GM18526 (cell line): Measurements from ENCODE around the gene SLC6A3.

Experiments
- POLR2A ChIP-seq: IDR thresholded peaks from 3 replicates; pipeline ENCODE4 v1.6.1; 2011; ENCODE audit not compliant: insufficient read length; ENCODE audit errors: extremely low read depth

SLC6A3 gene

DNA sequence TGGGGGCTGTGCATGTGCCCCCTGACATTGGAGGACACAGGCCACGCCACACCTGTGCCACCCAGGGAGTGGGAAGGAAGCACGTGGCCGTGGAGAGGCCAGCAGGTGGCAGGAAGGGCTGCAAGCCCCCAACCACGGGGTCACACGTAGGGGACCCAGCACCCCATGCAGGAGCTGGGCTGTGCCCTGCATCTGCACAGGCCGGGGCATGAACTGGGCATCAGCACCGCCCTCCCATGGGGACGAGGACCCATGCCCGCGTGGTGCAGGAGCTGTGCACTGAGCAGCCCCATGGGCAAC is 86.6 kb downstream of the SLC6A3 start:
- no peak for TF ChIP-seq POLR2A

DNA sequence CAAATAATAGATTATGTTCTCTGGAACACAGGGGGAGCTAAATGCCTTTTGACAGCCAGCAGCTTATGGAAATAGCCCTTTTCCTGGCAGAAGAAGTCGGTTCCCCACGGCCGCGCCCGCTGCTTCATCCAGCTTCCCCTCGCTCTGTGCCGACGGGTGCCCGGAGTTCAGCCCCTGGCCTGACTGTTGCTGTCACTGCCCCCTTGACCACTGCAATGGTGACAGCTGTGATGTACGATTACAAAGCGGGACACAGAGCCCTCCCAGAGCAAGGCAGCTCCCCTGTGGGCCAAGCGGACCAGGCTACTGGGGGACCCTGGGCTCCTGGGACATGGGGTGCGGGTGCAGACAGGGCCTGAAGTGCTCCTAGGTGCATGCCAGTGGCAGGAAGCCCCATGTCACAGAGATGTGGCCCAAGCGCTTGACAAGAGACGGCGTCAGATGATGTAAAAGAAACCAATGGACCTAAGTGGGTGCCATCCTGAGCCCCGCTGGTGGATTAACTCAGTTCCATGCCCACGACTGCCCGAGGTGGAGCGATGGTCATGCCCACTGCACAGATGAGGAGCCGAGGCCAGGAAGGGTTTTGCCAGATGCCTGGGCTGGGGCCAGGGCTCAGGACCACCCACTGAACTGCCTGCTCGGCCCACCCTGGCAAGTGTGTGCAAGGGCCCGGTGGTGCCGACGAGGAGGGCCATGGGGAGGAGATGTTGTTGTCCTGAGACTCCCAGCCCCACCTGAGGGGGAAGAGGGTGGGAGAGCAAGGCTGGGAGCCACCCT is 87.1 kb downstream of the SLC6A3 start:
- TF ChIP-seq POLR2A, result no peak

- no peak for TF ChIP-seq POLR2A
Observed at GRCh38 chr5:1356873-1357787, 88.1 kb downstream of the SLC6A3 start.

- TF ChIP-seq POLR2A, result no peak
Observed at GRCh38 chr5:1354576-1354975, 90.7 kb downstream of the SLC6A3 start.

DNA sequence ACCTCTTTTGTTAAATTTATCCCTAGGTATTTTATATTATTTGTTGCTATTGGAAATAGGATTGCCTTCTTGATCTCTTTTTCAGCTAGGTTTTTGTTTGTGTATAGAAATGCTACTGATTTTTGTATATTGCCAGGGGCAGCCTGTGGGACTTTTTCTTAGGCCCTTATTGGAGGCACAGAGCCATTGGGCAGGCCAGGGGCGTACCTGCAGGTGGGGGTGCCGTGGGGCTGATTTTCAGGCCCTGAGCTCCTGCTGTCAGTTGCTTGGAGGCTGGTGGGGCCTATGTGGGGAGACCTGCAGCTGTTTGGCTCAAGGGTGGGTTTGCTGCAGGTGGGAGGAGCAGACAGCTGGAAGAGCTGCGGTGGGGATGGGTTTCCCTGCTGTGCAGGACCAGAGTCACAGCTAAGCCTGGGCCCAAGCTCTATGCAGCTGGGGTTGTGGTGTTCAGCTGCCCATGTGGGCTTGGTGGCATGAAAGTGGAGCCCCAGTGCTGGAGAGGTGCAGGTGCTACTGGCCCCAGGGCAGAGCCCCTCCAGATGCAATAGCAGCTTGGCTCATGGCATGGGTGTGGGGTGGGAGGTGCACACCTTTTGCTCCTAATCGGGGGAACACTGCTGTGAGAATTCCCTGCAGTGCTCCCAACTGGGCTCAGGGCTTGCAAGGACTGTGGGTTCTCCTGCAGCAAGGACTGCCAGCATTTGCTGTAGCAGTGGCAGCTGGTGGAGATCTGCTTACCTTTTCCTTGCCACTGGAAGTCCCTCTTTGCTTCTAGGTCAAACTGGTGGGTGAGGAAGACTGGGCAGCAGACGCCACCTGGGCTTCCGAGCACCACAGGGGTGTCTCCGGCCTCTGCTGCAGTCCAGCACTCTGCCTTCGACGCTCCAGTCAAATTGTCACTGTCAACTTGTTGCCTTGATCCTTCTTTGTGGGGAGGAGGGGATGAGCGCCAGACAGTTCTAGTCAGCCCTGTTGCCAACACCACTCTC is 92.7 kb downstream of the SLC6A3 start:
- no peak for TF ChIP-seq POLR2A

- no peak for TF ChIP-seq POLR2A
Observed at GRCh38 chr5:1351156-1351555, 94.1 kb downstream of the SLC6A3 start.

DNA sequence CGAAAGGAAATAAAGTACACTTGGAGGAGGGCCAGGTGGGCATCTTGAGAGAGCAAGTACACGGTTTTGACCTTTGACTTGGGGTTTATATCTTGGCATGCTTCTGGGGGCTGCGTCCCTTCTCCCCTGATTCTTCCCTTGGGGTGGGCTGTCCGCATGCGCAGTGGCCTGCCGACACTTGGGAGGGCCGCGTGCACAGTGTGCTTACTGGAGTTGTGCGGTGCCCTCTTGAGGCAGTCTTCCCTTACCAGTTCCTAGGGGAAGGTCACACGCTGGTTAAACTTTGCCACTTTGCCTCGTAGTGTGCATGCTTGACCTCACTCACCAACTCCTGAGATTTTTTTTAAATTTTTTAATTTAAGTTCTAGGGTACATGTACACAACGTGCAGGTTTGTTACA is 96.0 kb downstream of the SLC6A3 start:
- TF ChIP-seq POLR2A, result no peak

GRCh38 chr5:1348986-1349245 is 96.3 kb downstream of the SLC6A3 start:
- no peak for TF ChIP-seq POLR2A

DNA sequence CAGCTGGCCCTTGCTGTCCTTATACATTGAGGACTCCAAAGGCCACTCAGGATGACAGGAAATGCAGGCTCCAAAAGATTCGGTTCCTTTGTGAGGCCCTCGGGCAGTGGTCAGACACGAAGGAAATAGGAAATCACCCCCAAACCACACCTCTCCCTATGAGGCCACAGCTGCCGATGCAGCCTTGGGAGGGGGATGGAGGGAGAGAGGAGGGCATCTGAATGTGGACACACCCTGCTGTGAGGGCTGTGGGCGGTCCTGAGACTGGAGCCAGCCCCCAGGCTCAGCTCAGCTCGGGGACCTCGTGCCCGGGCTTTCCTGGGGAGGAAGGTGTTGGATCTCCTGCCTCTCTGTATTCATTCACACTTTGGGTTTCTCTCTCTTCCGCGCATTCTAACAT is 97.7 kb downstream of the SLC6A3 start:
- TF ChIP-seq POLR2A, result no peak

- TF ChIP-seq POLR2A, result no peak
Observed at GRCh38 chr5:1346627-1347440, 98.4 kb downstream of the SLC6A3 start.

GRCh38 chr5:1345876-1346626 is 99.2 kb downstream of the SLC6A3 start:
- no peak for TF ChIP-seq POLR2A

DNA sequence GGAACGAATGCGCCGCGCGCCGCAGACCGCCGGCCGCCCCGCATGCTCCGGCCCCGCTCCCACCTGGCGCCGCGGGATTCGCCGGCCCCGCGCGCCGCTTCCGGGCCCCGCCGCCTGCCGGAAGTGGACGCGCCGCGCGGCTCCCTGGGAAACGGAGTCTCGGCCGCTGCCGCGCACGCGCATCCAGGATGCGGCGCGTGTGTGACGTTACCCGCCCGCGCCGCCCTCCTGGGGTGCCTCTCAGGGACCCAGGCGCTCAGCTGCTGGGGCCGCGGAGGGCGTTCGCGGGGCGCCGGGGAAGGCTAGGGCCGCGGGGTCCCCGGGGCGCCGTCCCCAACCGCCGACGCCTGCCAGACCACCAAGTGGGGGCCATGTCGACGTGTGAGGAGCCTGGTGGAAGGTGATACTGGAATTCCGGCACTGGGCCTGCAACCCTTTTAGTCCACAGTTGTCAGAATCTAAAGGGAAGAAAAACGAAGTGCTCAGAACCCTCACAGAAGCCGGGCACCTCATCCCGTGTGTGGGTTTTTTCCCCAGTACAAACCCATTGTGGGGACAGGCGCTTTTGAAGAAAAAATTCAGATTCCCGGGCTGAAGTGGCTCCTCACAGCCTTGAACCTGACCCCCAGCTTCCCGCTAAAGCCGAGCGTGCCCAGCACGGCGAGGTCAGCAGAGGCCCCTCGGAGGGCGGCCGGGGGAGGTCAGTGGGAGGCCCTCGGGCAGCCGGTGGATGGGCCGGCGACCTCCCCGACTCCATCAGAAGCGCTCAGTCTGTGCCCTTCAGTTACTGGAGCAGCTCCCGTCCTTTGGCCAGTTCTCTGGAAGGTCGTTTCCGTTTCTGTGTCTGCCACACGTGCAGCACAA is 100.0 kb downstream of the SLC6A3 start, which contains the start of gene CLPTM1L:
CLPTM1L (minus strand) TSS at position 125 of the 864 bp plus-strand sequence. CDS start 258 bp downstream, outside the sequence.
- TF ChIP-seq POLR2A, result peak; percentile 75

- TF ChIP-seq POLR2A, result no peak
Observed at GRCh38 chr5:1343931-1344901, 101.0 kb downstream of the SLC6A3 start.
